Stimulated activated CD4-positive, alpha-beta T cell treated with anti-CD3 and anti-CD28 coated beads, TNF-alpha, amount 100 ng/mL, for 48 hours (primary cell): Measurements from ENCODE around the gene RAB9A.
"Not testable (repeated sequence)": the region's sequence is repeated elsewhere in the genome, so short reads cannot be mapped to it uniquely, and the experiment has no call there.

Experiments
- DNase-seq, 3 donors: peaks; one replicate each; pipeline ENCODE4 v3.0.0-alpha.2; 2020; ENCODE audit warnings: low read depth in 3 of 3

The RAB9A gene

DNA sequence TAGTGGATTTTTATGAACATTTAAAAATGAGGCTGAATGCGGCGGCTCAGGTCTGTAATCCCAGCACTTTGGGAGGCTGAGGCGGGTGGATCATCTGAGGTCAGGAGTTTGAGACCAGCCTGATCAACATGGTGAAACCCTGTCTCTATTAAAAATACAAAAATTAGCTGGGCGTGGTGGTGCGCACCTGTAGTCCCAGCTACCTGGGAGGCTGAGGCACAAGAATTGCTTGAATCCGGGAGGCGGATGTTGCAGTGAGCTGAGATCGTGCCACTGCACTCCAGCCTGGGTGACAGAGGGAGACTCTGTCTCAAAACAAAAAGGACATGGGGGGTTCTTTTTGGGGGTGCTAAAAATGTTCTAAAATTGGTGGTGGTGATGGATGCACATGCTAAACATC, 19.2 kb upstream of the RAB9A start:
- DNase-seq = not testable (repeated sequence)

DNA sequence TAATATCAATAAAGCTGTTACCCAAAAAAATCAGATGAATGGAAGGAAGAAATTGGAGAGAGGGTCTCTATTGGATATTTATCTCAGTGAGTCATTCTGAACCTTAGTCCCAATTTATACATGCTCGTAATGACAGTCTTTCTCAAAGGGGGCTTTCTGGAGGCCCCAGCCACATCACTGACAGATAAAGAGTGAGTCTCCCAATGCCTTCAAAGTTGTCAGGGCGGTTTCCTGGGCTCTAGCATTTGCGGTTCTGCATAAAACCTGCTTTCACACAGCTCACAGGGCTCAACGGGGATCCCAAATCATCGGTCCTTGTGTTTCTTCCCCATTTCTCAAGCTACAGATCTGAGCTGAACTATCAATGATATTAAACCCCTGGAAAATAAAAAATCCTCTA, 18.7 kb upstream of the RAB9A start:
- DNase-seq = no peak

DNA sequence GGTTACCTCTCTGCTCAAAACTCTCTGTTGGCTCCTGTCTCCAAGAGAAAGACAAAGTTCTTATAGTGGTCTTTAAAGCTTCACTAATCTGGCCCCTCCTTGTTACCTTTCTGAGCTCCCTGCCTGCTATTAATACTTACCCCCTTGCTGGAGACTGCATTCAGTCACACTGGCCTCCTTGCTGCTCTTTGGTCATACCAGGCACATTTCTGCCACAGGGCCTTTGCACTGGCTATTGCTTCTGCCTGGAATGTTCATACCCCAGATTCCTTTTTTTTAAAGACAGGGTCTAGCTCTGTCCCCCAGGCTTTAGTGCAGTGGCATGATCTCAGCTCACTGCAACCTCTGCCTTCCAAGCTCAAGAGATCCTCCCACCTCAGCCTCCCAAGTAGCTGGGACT, 15.9 kb upstream of the RAB9A start:
- no peak for DNase-seq

DNA sequence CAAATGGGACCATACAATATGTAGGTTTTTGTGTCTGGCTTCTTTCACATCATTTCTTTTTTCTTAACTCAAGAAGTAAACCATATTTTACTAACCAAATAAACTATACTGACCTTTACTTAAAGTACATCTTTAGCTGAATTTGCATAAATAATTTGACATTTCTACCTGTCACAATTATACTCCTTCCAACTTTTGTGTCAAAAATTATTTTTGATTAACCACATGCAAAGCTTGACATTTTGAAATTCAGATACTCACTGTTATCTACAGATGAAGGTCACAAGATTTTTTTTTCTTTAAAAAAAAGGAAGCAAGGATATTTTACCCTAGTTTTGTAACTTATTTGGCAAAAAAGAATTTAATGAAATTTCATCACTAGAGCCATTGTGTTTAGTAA, 12.0 kb upstream of the RAB9A start:
- DNase-seq = no peak

DNA sequence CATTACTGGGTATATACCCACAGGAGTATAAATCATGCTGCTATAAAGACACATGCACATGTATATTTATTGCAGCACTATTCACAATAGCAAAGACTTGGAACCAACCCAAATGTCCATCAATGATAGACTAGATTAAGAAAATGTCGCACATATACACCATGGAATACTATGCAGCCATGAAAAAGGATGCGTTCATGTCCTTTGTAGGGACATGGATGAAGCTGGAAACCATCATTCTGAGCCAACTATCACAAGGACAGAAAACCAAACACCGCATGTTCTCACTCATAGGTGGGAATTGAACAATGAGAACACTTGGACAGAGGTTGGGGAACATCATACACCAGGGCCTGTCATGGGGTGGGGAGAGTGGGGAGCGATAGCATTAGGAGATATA, 9.2 kb upstream of the RAB9A start:
- not testable (repeated sequence) for DNase-seq

DNA sequence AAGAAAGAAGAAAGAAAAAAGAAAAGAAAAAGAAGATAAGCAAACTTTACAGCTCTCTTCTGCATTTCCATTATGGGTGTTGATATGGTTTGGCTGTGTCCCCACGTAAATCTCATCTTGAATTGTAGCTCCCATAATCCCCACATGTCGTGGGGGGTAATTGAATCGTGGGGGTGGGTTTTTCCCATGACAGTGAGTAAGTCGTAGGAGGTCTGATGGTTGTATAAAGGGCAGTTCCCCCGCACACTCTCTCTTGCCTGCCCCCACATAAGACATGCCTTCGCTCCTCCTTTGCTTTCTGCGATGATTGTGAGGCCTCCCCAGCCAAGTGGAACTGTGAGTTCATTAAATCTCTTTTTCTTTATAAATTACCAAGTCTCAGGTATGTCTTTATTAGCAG, 7.3 kb upstream of the RAB9A start:
- no peak for DNase-seq

DNA sequence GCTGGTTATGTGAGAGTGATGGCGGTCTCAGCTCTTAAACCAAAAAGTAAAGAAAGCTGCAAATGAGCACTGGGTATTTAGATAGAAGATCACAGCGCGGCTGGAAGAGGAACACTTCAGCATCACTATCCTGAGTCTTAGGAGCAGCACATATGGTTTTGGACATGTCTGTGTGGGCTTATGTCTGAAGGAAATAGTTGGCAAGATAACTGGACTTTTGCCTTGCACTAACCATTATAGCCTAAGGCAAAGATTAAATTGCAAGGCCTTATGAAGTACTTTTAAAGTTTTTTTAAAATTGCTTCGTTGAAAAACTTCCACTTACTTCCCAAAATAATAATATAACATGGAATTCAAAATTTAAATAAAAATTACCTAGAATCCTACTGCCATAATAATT, 4.6 kb upstream of the RAB9A start:
- DNase-seq = no peak

DNA sequence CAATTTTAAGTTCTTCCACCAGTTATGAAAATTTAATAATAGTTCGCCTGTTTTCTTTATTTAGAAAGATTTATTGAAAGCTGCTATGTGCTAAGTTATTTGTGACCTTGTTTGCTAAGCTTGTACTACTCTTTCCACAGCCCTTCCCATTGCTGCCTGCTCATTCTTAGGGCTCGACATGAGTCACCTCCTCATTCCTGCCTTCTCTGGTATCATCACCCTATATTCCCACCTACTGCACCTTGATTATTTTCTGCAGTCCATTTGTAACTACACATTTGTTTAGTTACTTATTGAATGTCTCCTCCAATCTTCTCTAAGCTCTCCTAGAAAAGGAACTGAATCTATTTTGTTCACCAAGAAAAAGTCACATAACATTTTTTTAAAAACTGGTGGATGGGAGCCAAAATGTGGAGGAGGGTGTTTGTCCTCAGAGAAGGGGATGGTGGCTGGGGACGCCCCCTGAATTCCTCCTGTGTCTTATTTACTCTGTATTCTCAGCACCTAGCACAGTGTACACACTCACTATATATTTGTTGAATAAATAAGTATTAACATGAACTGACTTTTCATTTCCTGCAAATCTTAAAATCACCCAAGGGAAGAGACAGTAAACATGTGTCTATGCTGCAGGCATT, 3.7 kb upstream of the RAB9A start:
- no peak for DNase-seq

DNA sequence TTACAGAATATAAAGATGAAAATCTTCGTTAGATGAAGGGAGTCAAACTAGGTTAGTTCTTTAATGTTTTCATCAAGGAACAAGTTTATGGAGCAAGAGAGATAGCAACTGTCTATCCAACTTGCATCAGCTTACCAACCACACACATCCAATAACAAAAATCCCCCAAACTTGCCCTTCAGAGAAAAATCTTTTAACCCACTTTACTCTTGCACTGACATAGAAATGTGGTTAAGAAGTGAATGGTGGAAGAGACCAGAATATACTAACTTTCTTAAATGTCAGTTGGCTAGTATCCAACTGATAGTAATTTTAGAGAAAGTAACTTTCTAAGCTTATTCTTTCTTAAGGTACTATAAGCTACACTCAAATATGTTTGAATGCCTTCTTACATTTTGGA, 1.7 kb upstream of the RAB9A start:
- no peak for DNase-seq

DNA sequence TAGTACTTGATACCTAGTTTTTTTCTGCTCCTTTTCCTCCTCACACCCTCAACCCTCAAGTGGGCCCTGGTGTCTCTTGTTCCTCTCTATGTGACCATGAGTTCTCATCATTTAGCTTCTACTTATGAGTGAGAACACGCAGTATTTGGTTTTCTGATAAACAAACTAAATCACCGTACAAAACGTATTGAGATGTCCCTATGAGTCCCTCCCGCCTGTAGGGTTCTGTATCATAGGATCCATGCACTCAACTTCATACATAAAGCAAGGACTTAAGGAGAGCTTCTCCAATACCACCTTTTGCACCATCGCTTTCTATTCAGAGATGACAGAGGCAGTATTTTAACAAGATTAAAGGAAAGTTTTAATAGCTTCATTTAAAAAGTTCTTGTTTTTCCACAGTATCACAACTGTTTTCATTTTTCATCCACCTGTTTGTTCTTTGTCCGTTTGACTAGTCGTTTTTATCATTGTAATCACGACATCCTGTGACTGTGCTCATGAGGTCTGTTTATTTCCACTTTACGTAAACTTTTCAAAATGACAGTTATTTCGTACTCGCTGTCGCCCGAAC, 457 bp upstream of the RAB9A start:
- no peak for DNase-seq

DNA sequence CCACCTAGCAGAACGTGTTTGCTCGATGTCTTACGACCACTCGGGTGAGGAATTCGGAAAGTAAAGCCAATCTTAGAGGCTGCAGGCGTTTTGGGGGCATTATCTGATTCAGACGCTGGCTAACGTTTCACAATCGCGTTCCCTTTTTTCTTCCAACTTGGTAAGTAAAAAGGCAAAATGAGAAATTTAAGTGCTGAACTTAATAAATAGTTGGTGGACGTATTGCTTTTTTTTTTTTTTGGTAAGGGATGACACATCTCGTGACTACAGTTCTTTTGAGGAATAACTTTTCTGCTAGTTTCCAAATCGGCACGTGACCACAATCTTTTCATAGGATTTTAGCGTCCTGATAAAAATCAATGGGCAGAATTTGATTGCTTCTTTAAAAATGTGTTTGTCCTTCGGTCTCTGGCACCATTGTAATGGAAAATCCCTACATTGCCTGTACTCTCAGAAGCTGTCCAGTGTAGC, 848 bp downstream of the RAB9A start:
- DNase-seq = no peak

DNA sequence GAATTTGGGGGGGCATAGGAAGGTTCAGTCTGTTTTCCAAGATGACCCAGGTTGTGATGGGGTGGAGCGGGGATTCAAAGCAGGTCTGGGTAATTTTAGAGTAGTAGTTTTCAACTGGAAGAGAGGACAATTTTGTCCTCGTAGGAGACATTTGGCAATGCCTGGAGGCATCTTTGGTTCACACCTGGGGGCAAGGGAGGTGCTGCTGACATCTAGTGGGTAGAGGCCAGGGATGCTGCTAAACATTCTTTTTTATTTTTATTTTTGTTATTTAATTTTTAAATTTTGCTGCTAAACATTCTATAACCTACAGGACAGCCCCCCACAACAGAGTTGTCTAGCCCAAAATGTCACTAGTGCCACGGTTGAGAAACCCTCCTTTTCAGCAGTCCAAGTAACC, 1.9 kb downstream of the RAB9A start:
- DNase-seq = no peak

DNA sequence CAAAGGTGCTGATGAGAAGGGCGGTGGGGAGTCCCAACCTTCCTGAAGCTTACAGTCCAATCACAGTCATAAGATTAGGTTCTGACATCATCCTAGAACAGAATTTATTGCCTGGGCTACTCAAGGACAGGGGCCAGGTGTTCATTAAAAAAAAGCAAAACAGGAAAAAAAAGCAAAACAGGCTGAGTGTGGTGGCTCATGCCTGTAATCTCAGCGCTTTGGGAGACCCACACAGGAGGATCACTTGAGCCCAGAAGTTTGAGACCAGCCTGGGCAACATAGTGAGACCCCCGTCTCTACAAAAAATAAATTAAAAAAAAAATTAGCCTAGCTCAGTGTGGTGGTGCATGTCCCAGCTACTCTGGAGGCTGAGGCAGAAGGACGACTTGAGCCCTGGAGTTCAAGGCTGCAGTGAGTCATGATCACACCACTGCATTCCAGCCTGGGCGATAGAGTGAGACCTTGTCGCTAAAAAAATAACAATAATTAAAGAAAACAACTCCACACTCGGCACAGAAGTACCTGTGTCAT, 3.0 kb downstream of the RAB9A start:
- no peak for DNase-seq

DNA sequence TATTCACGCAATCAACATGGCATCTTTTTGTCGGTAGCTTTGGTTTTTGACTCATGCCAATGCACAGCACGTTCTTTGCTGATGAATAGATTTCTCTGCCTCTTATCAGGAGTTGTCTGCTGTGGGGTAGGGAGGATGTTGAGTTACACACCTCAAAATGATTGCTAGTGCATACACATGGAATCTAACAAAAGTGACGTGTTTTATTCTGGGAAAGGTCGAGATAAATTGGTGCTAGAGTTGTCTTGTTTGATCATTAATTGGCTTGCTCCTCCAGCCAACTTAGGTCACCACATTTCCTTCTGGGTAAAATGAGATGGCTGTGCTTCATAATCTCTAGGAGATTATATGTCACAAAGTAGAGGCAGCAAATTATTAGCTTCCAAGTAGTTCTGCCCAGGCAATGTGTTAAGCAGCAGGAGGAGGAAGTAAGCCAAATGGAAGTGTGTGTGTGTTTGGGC, 3.9 kb downstream of the RAB9A start:
- DNase-seq = no peak

DNA sequence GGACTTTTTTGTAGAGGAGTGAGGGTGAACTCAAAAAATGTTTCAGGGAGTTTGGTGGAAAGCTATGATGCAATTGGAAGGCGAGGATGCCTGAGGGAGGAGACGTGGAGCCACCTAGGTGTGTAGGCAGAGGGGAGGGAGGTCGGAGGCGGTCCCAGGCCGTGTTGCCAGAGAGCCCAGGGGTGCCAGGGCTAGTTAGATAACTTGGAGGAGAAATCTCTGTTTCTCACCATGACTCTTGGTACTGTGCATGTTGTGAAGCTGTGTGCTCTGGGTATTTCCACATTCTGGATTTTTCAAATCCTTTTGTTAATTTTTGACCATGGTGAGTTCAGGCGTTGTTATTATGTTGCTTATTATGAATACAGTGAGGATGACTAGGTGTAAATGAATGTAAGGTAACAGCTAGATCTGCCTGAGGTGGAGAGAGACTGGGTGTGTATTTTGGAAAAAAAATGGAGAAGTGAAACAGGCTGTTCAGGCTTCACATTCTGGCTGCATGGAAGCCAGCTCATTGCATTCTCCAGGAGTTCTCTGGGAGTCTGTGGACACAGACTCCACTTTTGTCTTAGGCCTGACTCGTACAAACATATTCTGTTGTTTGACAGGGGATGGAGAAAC, 4.5 kb downstream of the RAB9A start:
- no peak for DNase-seq

DNA sequence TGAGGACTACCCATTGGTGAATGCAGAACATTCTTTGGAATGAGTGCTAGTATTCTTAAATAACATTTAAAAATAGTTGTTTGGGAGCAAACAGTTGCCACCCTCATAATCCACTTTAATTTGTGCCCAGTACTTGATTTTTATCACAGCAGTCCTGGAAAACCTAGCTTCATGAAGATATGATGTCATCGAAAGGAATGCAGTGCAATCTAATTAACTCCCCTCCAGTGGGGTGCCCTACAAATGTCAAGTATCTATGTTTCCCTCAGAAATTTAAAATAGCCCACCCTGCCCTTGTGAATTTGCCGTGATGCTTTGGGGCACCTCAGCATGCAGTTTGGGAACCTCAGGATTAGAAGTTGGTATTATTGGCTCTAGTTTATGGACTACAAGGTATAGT, 5.4 kb downstream of the RAB9A start:
- no peak for DNase-seq

DNA sequence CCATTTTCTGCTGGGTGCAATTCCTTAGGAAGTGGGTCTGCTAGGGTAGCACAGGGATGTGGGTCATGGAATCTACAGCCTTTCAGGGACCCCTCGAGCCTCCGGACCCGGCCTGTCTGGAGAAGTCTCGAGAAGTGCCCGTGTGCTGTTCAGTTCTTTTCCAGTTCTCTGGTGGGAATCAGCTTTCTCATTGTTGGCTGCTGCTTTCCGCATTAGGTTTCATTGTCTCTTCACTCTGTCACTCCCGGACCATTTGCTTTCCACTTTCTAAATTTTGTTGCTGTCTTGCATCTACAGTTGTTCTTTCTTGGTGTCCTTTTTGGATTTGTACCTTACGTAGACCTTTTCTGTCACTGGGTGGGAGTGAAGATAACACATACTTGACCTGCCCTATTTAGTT, 6.1 kb downstream of the RAB9A start:
- DNase-seq = no peak

DNA sequence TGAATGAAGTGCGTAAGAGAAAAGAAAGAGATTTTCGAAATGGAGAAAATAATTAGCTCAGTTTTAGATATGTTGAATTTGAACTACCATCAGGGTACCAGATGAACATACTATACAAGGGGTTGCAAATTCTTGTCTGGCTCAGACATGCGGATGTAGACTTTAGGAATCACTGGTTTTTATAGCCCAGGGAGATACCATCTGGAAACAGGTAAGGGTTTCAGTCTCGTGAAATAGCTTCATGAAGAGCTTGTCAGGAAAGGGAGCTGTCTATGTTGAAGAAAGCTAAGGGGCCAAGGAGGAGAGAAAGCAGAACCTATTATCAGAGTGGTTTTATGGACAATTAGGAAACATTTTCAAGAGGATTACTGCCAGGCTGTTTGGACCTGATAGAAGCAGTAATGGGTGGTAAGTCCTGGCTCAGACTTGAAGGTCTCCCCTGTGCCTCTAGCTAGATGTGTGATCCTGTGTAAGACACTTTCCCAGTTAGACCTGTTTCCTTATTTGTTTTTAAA, 6.7 kb downstream of the RAB9A start:
- no peak for DNase-seq

DNA sequence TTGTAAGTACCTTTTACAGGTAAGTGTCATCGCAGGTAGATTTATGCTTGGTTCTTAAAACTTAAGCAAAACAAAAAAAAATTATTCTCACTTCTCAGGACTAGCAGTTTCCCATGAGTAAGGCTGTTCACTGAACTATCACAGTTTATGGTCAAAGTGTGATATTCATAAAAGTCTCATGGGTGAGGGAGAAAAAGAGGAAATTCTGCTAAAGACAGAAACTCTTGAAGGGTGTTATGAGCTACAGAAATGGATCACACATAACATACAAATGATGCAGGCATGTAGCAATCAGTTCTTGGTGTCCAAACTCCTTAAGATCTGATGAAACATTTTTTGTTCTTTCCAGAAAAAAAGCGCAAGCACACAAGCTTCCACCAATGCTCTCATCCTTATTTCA, 8.5 kb downstream of the RAB9A start:
- no peak for DNase-seq

DNA sequence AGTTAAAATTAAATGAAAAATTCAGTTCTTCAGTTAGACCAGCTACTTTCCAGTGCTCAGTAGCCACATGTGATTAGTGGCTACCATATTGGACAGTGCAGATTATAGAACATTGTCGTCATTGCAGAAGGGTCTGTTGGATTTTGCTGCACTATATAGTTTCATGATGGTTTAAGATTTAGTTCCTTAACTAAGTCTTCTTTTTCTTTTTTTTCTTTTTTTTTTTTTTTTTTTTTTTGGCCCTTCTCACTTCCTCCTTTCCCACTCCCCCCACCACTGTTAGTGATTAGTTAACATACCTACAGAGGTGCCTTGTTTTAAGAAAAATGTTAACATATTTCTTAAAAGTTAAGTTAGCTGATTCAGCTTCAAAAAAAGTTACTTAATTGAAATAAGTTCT, 9.0 kb downstream of the RAB9A start:
- no peak for DNase-seq

DNA sequence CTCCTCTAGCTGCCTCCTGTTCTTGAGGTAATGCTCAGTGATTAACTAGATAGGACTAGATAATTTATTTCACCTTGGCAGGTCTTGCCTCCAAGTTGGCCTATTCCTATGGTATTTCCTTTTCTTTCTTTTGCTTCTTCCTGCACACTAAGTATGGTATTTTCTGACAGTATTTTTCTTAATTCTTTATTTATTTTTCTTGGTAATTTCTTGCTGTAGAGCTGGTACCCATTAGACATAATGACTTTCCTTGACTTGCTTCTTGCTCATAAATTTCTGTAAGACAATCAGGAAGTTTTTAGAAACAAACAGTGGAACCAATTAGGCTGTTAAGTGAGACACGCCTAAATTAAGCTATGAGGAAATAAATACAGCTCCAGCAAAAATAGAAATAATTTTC, 9.5 kb downstream of the RAB9A start:
- DNase-seq = no peak

DNA sequence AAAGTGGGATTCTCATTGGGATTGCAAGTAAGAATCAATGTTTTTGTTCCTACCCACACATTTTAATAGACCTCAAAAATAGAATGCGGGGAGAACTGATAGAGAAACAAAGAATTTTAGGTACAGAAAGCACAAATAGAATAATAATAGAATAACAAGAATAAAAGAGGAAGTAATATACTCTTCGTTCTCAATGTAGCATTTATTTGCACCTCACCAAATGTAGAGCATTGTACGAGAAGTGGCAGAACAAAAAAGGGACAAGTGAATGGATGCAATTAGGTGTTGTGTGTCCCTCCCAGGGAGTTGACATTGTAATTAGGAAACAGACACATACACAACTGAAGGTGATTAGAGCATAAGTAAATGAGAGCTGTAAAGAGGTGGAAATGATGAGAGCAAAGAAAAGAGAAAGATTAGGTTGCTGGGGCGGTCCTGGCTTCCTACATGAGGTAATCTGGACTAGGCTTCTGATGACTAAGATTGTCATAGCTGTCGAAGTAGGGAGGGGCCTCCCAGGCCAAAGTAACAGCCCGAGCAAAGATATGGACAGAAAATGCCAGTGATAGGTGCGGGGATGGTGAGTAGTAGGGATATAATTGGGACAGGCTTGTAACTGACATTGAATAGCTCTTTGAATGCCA, 10.4 kb downstream of the RAB9A start:
- no peak for DNase-seq

DNA sequence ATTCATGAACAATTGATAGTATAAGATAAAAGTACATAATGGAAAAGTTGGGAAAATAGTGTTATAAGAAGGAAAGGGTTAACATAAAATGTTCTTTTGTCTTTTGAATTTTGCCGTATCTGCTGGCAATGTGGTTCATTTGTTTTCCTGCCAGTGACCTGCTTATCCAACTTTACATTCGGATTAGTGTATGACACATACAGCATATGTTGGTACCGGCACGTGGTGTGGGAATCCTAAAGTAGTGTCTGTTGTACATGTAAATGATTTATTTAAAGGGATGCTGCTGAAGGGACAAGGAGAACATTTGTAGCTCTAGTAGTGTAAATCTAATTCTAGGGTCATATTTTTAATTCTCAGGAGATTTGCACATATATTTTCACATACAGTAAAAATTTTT, 11.5 kb downstream of the RAB9A start:
- no peak for DNase-seq
